Mammary epithelial cell (primary cell): ENCODE measurements around the gene ILK.

Experiments
- EZH2 ChIP-seq: IDR thresholded peaks from 2 replicates; pipeline ENCODE4 v1.6.1; 2012; ENCODE audit warnings: low read length, inconsistent platforms, borderline replicate concordance
- TF ChIP-seq, protein P1 (sequence below), 2 donors: IDR thresholded peaks in 1 of 2; conservative IDR thresholded peaks in 1 of 2; 2 replicates each; pipeline ENCODE4 v1.5.1; 2011 to 2012; ENCODE audit warnings: inconsistent platforms in 2 of 2, low read length in 2 of 2, mild to moderate bottlenecking in 2 of 2, control low read depth in 1 of 2, low read depth in 1 of 2; ENCODE audit not compliant: insufficient read depth in 1 of 2; ENCODE audit errors: extremely low read depth in 1 of 2

- TF ChIP-seq, protein P1, sequence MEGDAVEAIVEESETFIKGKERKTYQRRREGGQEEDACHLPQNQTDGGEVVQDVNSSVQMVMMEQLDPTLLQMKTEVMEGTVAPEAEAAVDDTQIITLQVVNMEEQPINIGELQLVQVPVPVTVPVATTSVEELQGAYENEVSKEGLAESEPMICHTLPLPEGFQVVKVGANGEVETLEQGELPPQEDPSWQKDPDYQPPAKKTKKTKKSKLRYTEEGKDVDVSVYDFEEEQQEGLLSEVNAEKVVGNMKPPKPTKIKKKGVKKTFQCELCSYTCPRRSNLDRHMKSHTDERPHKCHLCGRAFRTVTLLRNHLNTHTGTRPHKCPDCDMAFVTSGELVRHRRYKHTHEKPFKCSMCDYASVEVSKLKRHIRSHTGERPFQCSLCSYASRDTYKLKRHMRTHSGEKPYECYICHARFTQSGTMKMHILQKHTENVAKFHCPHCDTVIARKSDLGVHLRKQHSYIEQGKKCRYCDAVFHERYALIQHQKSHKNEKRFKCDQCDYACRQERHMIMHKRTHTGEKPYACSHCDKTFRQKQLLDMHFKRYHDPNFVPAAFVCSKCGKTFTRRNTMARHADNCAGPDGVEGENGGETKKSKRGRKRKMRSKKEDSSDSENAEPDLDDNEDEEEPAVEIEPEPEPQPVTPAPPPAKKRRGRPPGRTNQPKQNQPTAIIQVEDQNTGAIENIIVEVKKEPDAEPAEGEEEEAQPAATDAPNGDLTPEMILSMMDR (conservative IDR thresholded peaks at IDR 0.05 in 1 of 2, IDR thresholded peaks at IDR 0.05 in 1 of 2; ENCODE audit: extremely low read depth in 1 of 2, insufficient read depth in 1 of 2, low read depth in 1 of 2, low read length in 2 of 2) = no peak
- TF ChIP-seq EZH2 = no peak
These were observed 32.1 kb upstream of the ILK start for GRCh38 chr11:6571434-6572008.
